K562 (cell line): ENCODE results near the gene GNA15. TPM values are rescaled to one million over a fixed set of nuclear protein-coding genes. Genes with fewer than 3 reads are reported as not detected.

ENCODE experiments used
- ATAC-seq: fragments of 200-7000 bp; cut with Tn5 transposase; 3 replicates; pipeline ENCODE4 v1.9.1; 2020; ENCODE audit warnings: moderate library complexity
- BruUV-seq: library from RNA; stranded (reverse); fragments of 400-500 nt; replicated peaks from 2 replicates; lab custom pipeline; 2021; lab: Mats Ljungman, UMichigan
- CTCF ChIA-PET: fragments of 300-600 bp; formaldehyde crosslinking; extraction: SDS; loops from one replicate; lab custom pipeline; 2021; ENCODE audit warnings: low intra/inter-chr PET ratio; lab: Yijun Ruan, JAX
- POLR2A ChIA-PET: fragments of 300-600, 350-650 bp; sonication (Branson Sonifier 250); formaldehyde crosslinking; extraction: SDS; loops from one replicate; lab custom pipeline; 2021; ENCODE audit warnings: antibody characterized with exemption, inconsistent platforms; lab: Yijun Ruan, JAX
- DNase-seq, 4 experiments: peaks; one replicate each; pipeline versions ENCODE4 v3.0.0 to v3.0.0-alpha.2; 2011 to 2018; ENCODE audit warnings: low spot score in 3 of 4, mixed read lengths in 3 of 4; ENCODE audit errors: extremely low read depth in 1 of 4
- FAIRE-seq: peaks from 2 replicates; lab custom pipeline; 2011; peaks lifted over from hg19 to GRCh38; lab: Jason Lieb, UNC
- H2AFZ ChIP-seq: 2 replicates; pipeline ENCODE4 v1.6.0; 2011; ENCODE audit warnings: low read depth, low read length, control low read depth, inconsistent platforms
- H3K27ac ChIP-seq: fragments of 200-600 bp; 3 replicates; pipeline ENCODE4 v1.8.0; 2011; ENCODE audit warnings: low read depth, mild to moderate bottlenecking, control low read depth, inconsistent platforms, low read length, moderate library complexity, mixed read lengths; ENCODE audit errors: extremely low read depth
- H3K27me3 ChIP-seq, 2 experiments: fragments of 300-600 bp in 1 of 2; 2 replicates in 1 of 2; 3 replicates in 1 of 2; pipeline versions ENCODE4 v1.6.0 to v1.8.0; 2011; ENCODE audit warnings: inconsistent platforms in 2 of 2, low read length in 2 of 2, mild to moderate bottlenecking in 1 of 2, mixed read lengths in 1 of 2, moderate library complexity in 1 of 2; ENCODE audit not compliant: control insufficient read depth in 2 of 2, insufficient read depth in 2 of 2
- H3K36me3 ChIP-seq: fragments of 300-600 bp; 3 replicates; pipeline ENCODE4 v1.8.0; 2011; ENCODE audit warnings: mild to moderate bottlenecking, low read length, inconsistent platforms; ENCODE audit not compliant: control insufficient read depth, insufficient read depth
- H3K4me1 ChIP-seq, 2 experiments: fragments of 200-600 bp in 1 of 2; replicated peaks in 1 of 2; 2 replicates in 1 of 2; 3 replicates in 1 of 2; pipeline versions ENCODE4 v1.5.1 to v1.8.0; 2011; ENCODE audit warnings: inconsistent platforms in 2 of 2, low read length in 2 of 2, mild to moderate bottlenecking in 1 of 2, mixed read lengths in 1 of 2, moderate library complexity in 1 of 2; ENCODE audit not compliant: control insufficient read depth in 2 of 2, insufficient read depth in 2 of 2
- H3K4me2 ChIP-seq: 2 replicates; pipeline ENCODE4 v1.6.1; 2011; ENCODE audit warnings: low read length, control low read depth, inconsistent platforms, mixed read lengths; ENCODE audit not compliant: insufficient read depth
- H3K4me3 ChIP-seq: fragments of 200-600 bp; sonication (generic), shearing (Covaris generic); 2 replicates; pipeline ENCODE4 v1.5.1; 2016; ENCODE audit warnings: control low read depth, inconsistent platforms
- H3K79me2 ChIP-seq: fragments of 200-600 bp; 3 replicates; pipeline ENCODE4 v1.8.0; 2011; ENCODE audit warnings: low read length, inconsistent platforms; ENCODE audit not compliant: control insufficient read depth, insufficient read depth
- H3K9ac ChIP-seq, 2 experiments: 2 replicates each; pipeline versions ENCODE4 v1.6.0 to v1.6.1; 2011; ENCODE audit warnings: low read depth in 2 of 2, low read length in 2 of 2, control low read depth in 1 of 2, inconsistent platforms in 1 of 2, mild to moderate bottlenecking in 1 of 2, mixed read lengths in 1 of 2; ENCODE audit not compliant: insufficient read depth in 1 of 2
- H3K9me1 ChIP-seq: one replicate; pipeline ENCODE4 v1.6.0; 2011; ENCODE audit warnings: inconsistent platforms, mild to moderate bottlenecking, low read length, moderate library complexity; ENCODE audit not compliant: control insufficient read depth, insufficient read depth
- H3K9me3 ChIP-seq: replicated peaks from 2 replicates; pipeline ENCODE4 v1.5.1; 2011; ENCODE audit warnings: low read depth, low read length, inconsistent platforms; ENCODE audit not compliant: control insufficient read depth, insufficient read depth
- H4K20me1 ChIP-seq: replicated peaks from 2 replicates; pipeline ENCODE4 v1.6.1; 2011; ENCODE audit warnings: low read length, inconsistent platforms, mixed read lengths; ENCODE audit not compliant: control insufficient read depth, insufficient read depth
- GABPA ChIP-seq: fragments of 200-800 bp; sonication (Bioruptor generic); conservative IDR thresholded peaks from 2 replicates; pipeline ENCODE4 v1.6.1; 2016; ENCODE audit warnings: low read depth, missing genetic modification characterization, missing compliant biosample characterization
- RBFOX2 ChIP-seq: fragments of 200-400 bp; formaldehyde crosslinking; IDR thresholded peaks from 2 replicates; pipeline ENCODE4 v1.6.1; 2017; ENCODE audit warnings: low read depth, mild to moderate bottlenecking, low read length, moderate library complexity
- ZNF175 ChIP-seq: fragments of 200-800 bp; sonication (Bioruptor generic); IDR thresholded peaks from 2 replicates; pipeline ENCODE4 v1.6.1; 2016; ENCODE audit warnings: low read depth, mild to moderate bottlenecking, missing genetic modification characterization, missing compliant biosample characterization
- ZNF24 ChIP-seq: fragments of 450-650 bp; IDR thresholded peaks from 2 replicates; pipeline ENCODE4 v1.6.1; 2016
- WGBS: fragments of 100-300 bp; shearing (Covaris generic); methylation state at CpG from one replicate; pipeline ENCODE4 v1.1.6; 2016; ENCODE audit warnings: low coverage, mixed read lengths; ENCODE audit not compliant: insufficient coverage; ENCODE audit errors: missing lambda C conversion rate; 5-methylcytosine and 5-hydroxymethylcytosine counted together
- in situ Hi-C: fragments of 300-500 bp; cut with MboI; formaldehyde crosslinking; loops from 4 replicates; pipeline ENCODE4 v1.15.0; 2018; ENCODE audit warnings: inconsistent platforms, mixed read lengths
- intact Hi-C: fragments of 100-400 bp; cut with micrococcal nuclease; formaldehyde crosslinking; loops from 2 replicates; pipeline ENCODE4 v1.14.2; 2022
- polyA plus RNA-seq, 8 experiments: library from polyadenylated mRNA; depleted of rRNA in 4 of 8; stranded (reverse) in 5 of 8; unstranded in 3 of 8; fragments of >200 nt; fragmentation: Nextera tagmentation in 2 of 8; fragmentation: Illumina TruSeq in 1 of 8; extraction: Ambion mirVana in 2 of 8; extraction: Trizol in 1 of 8; gene quantifications; 2 replicates each; pipeline versions ENCODE4 v1.2.1 to v1.2.3, GENCODE V29; 2011 to 2014; ENCODE audit warnings: inconsistent platforms in 1 of 8, missing spikeins in 1 of 8
- total RNA-seq, 7 experiments: library from RNA; depleted of rRNA in 6 of 7; stranded (reverse); fragments of >200 nt in 6 of 7; fragmentation: Illumina TruSeq in 2 of 7; extraction: Trizol in 2 of 7; gene quantifications; 2 replicates each; pipeline versions ENCODE4 v1.2.1 to v1.2.3, GENCODE V29; 2011 to 2021; ENCODE audit warnings: low replicate concordance in 1 of 7

The GNA15 gene
- total and polyA plus RNA-seq, 9 of the 15 experiments (the other 6 are each of a cell fraction or from before 2014, with no cell fraction given), result 0.03 to 0.24 (median 0.11) TPM; not detected in 1

- TF ChIP-seq GABPA (tag), result peak; percentile 41; the same call in 1 of the 2 replicates
These were observed 15.0 kb downstream of the GNA15 start (continued) for GRCh38 chr19:3150739-3151329.

GRCh38 chr19:3151563-3152418, 16.0 kb downstream of the GNA15 start:
- ChIA-PET CTCF (no interaction called here), POLR2A (interaction anchor here (0.6 to 0.7 kb wide), 4 partner anchors 48 to 676 kb away, joined by 3 to 4 read pairs (median 4); no protein-coding TSS in a partner anchor)
- in situ Hi-C loops (no loop called here), intact Hi-C loops (no loop called here)
- peaks cover 10 to 35% of the 10 kb centered on the region in 2 experiments for H3K4me1 ChIP-seq
- FAIRE-seq (peak; percentile 73), DNase-seq (peak in 1 of 4 experiments; percentile 8), ATAC-seq (no peak)
- no TSS peak for BruUV-seq
- no peak overlapping the region for H3K4me2 ChIP-seq
- no peak overlapping the region; the same call in 2 of the 3 replicates for H3K27ac ChIP-seq
- no peaks in the 10 kb centered on the region for H3K9me1 ChIP-seq
- no peaks in the 10 kb centered on the region; a peak in 1 of 5 replicates for H3K27me3 ChIP-seq
- 74% methylated on average over 13 of the region's 14 CpGs for WGBS
- TF ChIP-seq RBFOX2, result 0 out of 2 replicates have a peak, but pooled peaks have one; percentile 27
- peak; percentile 23; the same call in 1 of the 2 replicates for TF ChIP-seq ZNF175 (CRISPR knock-in tag)
- no peak for TF ChIP-seq ZNF24
- no peak overlapping the region for H3K4me3 ChIP-seq
- H3K9ac ChIP-seq, result peak overlapping the region in 1 of 2 experiments; percentile 73; a peak in 2 of 4 replicates
- H3K9me3 ChIP-seq, result no peaks in the 10 kb centered on the region; the same call in 1 of the 2 replicates
- H2AFZ ChIP-seq, result no peak overlapping the region
- no peaks in the 10 kb centered on the region for H3K36me3 ChIP-seq
- H3K79me2 ChIP-seq, result peaks cover 4% of the 10 kb centered on the region; the same call in 1 of the 3 replicates
- no peaks in the 10 kb centered on the region for H4K20me1 ChIP-seq
